Activated CD8-positive, alpha-beta T cell treated with anti-CD3 and anti-CD28 coated beads for 36 hours (primary cell): Measurements from ENCODE around the gene NISCH. TPM values are rescaled to one million over a fixed set of nuclear protein-coding genes. Genes with fewer than 3 reads are reported as not detected.

ENCODE experiments used
- ATAC-seq: fragments of 200-7000 bp; cut with Tn5 transposase; one replicate; pipeline ENCODE4 v1.10.0; 2021; ENCODE audit warnings: mild to moderate bottlenecking, moderate library complexity
- CTCF ChIA-PET: fragments of 350-600 bp; sonication (Branson Sonifier 250); formaldehyde crosslinking; loops from one replicate; lab custom pipeline; 2021; ENCODE audit warnings: antibody characterized with exemption; lab: Charles Lee
- POLR2A ChIA-PET: fragments of 350-600 bp; sonication (Branson Sonifier 250); formaldehyde crosslinking; loops from one replicate; lab custom pipeline; 2021; ENCODE audit warnings: antibody characterized with exemption; lab: Charles Lee
- DNase-seq: peaks from one replicate; pipeline ENCODE4 v3.0.0-alpha.2; 2020
- H3K27ac Mint-ChIP-seq: one replicate; pipeline ENCODE4 v1.8.0; 2021; ENCODE audit warnings: mild to moderate bottlenecking, mixed read lengths
- H3K27me3 Mint-ChIP-seq: one replicate; pipeline ENCODE4 v1.8.0; 2021; ENCODE audit warnings: mixed read lengths
- H3K36me3 Mint-ChIP-seq: one replicate; pipeline ENCODE4 v1.8.0; 2021; ENCODE audit warnings: low read depth, mixed read lengths
- H3K4me1 Mint-ChIP-seq: one replicate; pipeline ENCODE4 v1.8.0; 2021; ENCODE audit warnings: low read depth, mixed read lengths
- H3K4me3 Mint-ChIP-seq: one replicate; pipeline ENCODE4 v1.8.0; 2021; ENCODE audit warnings: mild to moderate bottlenecking, moderate library complexity, mixed read lengths
- H3K9me3 Mint-ChIP-seq: one replicate; pipeline ENCODE4 v1.8.0; 2021; ENCODE audit warnings: mixed read lengths
- intact Hi-C: fragments of 100-400 bp; cut with micrococcal nuclease; formaldehyde crosslinking; loops from one replicate; pipeline ENCODE4 v1.10.0; 2022
- total RNA-seq, 2 experiments: library from RNA; stranded (reverse); gene quantifications; one replicate each; pipeline ENCODE4 v1.2.3, GENCODE V29; 2021
- TF ChIP-seq, protein P1 (sequence below): fragments of 200-600 bp; IDR thresholded peaks from one replicate; pipeline ENCODE4 v1.8.0; 2022; ENCODE audit warnings: antibody characterized with exemption, mild to moderate bottlenecking

NISCH gene
- total RNA-seq, 2 experiments from 2014 or later, result 57.1 to 57.4 TPM

DNA sequence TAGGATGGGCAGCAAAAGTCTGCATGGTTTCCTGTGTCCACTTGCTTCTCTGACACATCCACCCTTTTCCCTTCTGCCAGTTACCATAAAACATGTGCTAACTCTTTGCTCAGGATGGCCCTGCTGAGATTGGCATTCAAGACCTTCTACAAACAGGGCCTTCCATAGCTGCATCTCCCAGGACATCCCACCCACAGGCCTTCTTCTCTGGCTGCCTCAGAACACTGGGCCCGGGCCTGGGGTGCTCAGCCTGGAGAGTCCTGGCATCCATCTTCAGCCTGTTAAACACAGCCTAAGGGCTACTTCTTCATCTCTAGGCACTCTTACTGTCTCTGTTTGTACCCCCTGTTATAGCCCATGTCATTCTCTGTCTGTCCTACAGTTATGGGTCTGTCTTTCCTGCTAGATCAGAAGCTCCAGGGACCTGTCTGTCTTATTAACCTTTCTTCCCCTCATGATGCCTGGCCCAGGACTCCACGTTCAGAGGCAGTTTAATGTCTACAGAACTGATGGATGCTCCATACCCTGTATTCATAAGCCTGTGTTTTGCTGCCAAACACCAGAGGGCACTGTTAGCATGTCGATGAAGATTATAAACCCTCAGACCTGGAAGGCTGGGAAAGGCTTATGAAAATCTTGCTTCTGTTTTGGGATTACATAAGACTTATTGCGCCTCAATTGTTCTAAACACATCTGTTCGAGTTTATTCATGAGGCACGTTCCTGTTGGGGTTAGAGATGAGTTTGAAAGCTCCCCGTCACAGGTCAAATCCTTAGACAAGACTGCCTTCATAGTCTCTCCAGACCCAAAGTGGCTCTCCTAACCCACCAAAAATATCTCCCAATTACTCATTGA lies 27.0 kb upstream of the NISCH start:
- CTCF ChIA-PET, result interaction anchor here (0.7 to 5.8 kb wide), 27 partner anchors 7 to 427 kb away, joined by 3 to 111 read pairs (median 4); partner anchors contain the start of genes SEMA3G, TNNC1 and UQCC5
- peak; percentile 57 for DNase-seq
- no peaks in the 10 kb centered on the region for H3K36me3 Mint-ChIP-seq

DNA sequence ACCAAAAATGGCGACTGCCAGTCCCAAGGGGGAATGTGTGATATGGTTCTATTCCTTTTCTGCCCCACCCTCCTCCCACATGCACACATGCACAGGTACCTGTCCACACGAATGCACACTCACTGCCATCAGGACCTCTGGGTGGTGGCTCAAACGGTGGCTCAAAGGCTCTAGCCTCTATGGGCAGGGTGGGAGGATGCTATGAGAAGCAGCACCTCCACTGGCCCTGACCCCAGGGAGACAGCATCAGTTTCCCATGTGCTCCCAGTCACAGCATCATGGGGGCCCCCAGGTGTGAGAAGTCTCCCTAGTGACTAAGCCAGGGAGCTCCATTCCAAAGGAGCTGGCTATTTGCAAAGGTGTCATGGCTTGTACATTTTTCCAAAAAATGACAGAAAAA lies 26.4 kb upstream of the NISCH start:
- TF ChIP-seq, protein P1, sequence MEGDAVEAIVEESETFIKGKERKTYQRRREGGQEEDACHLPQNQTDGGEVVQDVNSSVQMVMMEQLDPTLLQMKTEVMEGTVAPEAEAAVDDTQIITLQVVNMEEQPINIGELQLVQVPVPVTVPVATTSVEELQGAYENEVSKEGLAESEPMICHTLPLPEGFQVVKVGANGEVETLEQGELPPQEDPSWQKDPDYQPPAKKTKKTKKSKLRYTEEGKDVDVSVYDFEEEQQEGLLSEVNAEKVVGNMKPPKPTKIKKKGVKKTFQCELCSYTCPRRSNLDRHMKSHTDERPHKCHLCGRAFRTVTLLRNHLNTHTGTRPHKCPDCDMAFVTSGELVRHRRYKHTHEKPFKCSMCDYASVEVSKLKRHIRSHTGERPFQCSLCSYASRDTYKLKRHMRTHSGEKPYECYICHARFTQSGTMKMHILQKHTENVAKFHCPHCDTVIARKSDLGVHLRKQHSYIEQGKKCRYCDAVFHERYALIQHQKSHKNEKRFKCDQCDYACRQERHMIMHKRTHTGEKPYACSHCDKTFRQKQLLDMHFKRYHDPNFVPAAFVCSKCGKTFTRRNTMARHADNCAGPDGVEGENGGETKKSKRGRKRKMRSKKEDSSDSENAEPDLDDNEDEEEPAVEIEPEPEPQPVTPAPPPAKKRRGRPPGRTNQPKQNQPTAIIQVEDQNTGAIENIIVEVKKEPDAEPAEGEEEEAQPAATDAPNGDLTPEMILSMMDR, result no peak
- Mint-ChIP-seq H3K4me3 (no peak overlapping the region), H3K36me3 (no peaks in the 10 kb centered on the region), H3K9me3 (no peaks in the 10 kb centered on the region), H3K27ac (no peak overlapping the region), H3K27me3 (no peaks in the 10 kb centered on the region), H3K4me1 (no peaks in the 10 kb centered on the region)
- intact Hi-C loops, result loop anchor here (2.0 kb wide), 1 partner anchor 18 kb away; no protein-coding TSS in a partner anchor
- DNase-seq (no peak), ATAC-seq (no peak)
- CTCF ChIA-PET, result interaction anchor here (0.9 to 5.8 kb wide), 14 partner anchors 9 to 329 kb away, joined by 3 to 111 read pairs (median 5); partner anchors contain the start of genes SEMA3G and TNNC1
- POLR2A ChIA-PET, result interaction anchor here (1.5 kb wide), 1 partner anchor 16 kb away, joined by 4 read pairs; no protein-coding TSS in a partner anchor

More for the DNA sequence above, 27.0 kb upstream of the NISCH start:
- Mint-ChIP-seq H3K27ac (no peak overlapping the region), H3K27me3 (no peaks in the 10 kb centered on the region), H3K4me1 (no peaks in the 10 kb centered on the region), H3K9me3 (no peaks in the 10 kb centered on the region), H3K4me3 (no peak overlapping the region)
- peak; percentile 87 for ATAC-seq
- TF ChIP-seq, protein P1, result peak; percentile 80
- intact Hi-C loops, result loop anchor here (2.0 kb wide), 1 partner anchor 18 kb away; no protein-coding TSS in a partner anchor
- POLR2A ChIA-PET, result interaction anchor here (0.8 to 1.6 kb wide), 4 partner anchors 16 to 753 kb away, joined by 3 to 6 read pairs (median 4); no protein-coding TSS in a partner anchor

DNA sequence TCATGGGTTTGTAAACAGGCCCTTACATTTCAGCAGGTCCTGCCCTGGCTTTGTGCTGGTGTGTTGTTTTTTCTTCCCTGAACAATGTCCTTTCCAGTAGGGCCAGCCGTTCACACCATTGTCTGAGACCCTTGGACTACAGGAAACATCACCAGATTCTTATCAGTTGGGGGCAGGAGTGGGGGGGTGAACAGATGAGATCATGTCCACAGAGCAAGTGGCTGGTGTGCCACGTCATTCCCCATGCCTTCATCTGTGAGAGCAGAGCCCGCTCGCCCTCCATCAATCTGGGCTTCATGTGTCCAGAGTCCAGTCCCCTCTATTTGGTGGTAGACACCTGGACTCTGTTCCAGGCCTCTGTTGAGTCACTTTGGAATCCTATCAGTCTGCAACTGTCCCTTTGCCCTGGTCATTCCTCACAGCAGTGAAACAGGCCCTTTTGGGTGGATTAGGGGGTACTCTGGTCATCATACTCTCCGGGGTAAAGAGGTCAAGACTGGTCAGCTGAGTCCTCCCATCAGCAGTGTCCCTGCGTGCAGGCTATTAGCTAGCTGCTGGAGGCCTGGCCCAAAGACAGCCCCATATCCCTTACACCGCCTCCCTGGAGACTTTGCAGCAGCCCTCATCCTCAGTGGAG lies 25.5 kb upstream of the NISCH start:
- intact Hi-C loops, result loop anchor here (2.0 kb wide), 1 partner anchor 17 kb away; no protein-coding TSS in a partner anchor
- ChIA-PET CTCF (interaction anchor here (0.9 to 5.8 kb wide), 8 partner anchors 11 to 91 kb away, joined by 3 to 111 read pairs (median 3); partner anchors contain the start of genes SEMA3G and TNNC1), POLR2A (no interaction called here)
- Mint-ChIP-seq H3K27me3 (no peaks in the 10 kb centered on the region), H3K4me3 (no peak overlapping the region), H3K36me3 (no peaks in the 10 kb centered on the region), H3K4me1 (no peaks in the 10 kb centered on the region), H3K27ac (no peak overlapping the region), H3K9me3 (no peaks in the 10 kb centered on the region)
- TF ChIP-seq, protein P1, result no peak
- no peak for DNase-seq
- ATAC-seq, result no peak

DNA sequence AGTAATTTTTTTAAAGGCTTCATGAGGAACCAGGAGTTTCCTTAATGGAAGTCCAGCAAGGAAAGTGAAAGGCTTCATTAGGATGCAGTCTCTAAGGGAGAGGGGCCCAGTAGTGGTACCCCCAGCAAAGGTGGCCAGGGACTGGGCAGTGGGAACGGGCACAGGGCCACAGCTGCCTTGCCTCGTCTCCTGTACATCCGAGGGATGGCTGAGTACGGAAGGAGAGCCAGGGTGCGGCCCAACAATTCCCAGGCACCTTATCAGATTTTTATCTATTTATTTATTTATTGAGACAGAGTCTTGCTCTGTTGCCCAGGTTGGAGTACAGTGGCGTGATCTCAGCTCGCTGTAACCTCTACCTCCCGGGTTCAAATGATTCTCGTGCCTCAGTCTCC lies 25.0 kb upstream of the NISCH start:
- Mint-ChIP-seq H3K27ac (no peak overlapping the region), H3K4me3 (no peak overlapping the region), H3K4me1 (no peaks in the 10 kb centered on the region), H3K9me3 (no peaks in the 10 kb centered on the region), H3K36me3 (no peaks in the 10 kb centered on the region), H3K27me3 (no peaks in the 10 kb centered on the region)
- ChIA-PET POLR2A (no interaction called here), CTCF (interaction anchor here (0.8 to 5.8 kb wide), 5 partner anchors 17 to 46 kb away, joined by 3 to 111 read pairs (median 3); partner anchors contain the start of gene SEMA3G)
- TF ChIP-seq, protein P1, result no peak
- ATAC-seq, result no peak
- intact Hi-C loops, result no loop called here
- no peak for DNase-seq
